Measurements from ENCODE around the gene SLC30A4. TPM values are rescaled to one million over a fixed set of nuclear protein-coding genes. Genes with fewer than 3 reads are reported as not detected.
A peak's percentile ranks its signal among the peaks of the same experiment; 100 is the strongest.

Gene SLC30A4, protein sequence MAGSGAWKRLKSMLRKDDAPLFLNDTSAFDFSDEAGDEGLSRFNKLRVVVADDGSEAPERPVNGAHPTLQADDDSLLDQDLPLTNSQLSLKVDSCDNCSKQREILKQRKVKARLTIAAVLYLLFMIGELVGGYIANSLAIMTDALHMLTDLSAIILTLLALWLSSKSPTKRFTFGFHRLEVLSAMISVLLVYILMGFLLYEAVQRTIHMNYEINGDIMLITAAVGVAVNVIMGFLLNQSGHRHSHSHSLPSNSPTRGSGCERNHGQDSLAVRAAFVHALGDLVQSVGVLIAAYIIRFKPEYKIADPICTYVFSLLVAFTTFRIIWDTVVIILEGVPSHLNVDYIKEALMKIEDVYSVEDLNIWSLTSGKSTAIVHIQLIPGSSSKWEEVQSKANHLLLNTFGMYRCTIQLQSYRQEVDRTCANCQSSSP
- total RNA-seq: 10 to 100 TPM; 12.5 to 15.9 (median 13.6) TPM

DNA sequence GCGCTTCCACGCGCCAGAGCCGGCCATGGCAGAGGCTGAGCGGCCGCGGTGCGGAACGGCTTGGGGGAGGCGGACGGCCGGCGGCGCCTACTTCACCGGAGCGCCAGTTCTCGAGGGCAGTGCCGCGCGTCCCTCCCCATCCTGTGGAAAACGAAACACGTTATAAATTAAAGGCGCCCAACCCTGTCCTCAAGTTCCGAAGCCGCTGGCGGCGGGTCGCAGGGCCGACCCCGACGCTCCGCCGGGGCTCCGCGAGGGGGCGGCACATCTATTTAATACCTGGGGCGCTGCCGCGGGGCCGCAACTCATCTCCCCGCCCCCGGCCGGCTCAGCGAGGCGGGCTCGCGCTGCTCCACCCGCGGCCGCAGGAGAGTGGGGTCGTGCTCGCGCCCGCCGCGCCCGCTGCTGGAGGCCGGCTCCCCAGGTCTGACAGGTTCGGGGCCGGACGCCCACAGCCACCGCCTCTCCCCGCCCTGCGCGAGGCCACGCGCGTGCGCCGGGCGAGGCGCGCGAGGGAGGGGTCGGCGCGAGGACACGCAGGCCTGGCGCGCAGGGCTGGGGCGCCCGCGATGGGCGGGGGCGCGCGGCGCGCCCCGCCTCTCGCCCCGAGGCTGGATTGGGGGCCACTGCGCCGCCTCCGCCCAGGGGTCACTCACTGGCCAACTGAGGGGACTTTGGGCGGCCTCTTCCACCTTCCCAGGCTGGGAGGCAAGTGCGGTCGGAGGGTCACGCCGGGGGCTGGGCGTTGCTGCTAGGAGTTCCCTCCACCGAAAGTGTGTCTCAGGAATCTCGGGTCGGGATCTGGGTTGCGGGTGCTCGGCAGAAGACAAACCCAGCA lies at the start of gene SLC30A4:
Gene SLC30A4 (minus strand): TSS at position 428 of the 838 bp plus-strand sequence. CDS start 401 bp downstream, at position 27.
- peak within 1 kb of the TSS; percentile 86 to 91 (median 86) for H3K27ac ChIP-seq
- H3K4me1 ChIP-seq: peaks cover 16 to 22% of the 10 kb centered on the region in 2 donors
- DNase-seq: peak; percentile 82 to 85
- no peaks in the 10 kb centered on the region for H3K36me3 ChIP-seq
- WGBS, 2 donors: 0 to 1% methylated on average over 38 to 40 of the region's 106 CpGs
- intact Hi-C loops (cut with DNase I): loop anchor here (5.0 kb wide), 1 partner anchor 90 kb away; no protein-coding TSS in a partner anchor
- no peaks in the 10 kb centered on the region for H3K9me3 ChIP-seq
- no peaks in the 10 kb centered on the region for H3K27me3 ChIP-seq
- peak within 1 kb of the TSS; percentile 56 to 88 (median 68) for H3K4me3 ChIP-seq (replicated peaks in 1 of 3)
- TF ChIP-seq, protein P1, sequence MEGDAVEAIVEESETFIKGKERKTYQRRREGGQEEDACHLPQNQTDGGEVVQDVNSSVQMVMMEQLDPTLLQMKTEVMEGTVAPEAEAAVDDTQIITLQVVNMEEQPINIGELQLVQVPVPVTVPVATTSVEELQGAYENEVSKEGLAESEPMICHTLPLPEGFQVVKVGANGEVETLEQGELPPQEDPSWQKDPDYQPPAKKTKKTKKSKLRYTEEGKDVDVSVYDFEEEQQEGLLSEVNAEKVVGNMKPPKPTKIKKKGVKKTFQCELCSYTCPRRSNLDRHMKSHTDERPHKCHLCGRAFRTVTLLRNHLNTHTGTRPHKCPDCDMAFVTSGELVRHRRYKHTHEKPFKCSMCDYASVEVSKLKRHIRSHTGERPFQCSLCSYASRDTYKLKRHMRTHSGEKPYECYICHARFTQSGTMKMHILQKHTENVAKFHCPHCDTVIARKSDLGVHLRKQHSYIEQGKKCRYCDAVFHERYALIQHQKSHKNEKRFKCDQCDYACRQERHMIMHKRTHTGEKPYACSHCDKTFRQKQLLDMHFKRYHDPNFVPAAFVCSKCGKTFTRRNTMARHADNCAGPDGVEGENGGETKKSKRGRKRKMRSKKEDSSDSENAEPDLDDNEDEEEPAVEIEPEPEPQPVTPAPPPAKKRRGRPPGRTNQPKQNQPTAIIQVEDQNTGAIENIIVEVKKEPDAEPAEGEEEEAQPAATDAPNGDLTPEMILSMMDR (IDR thresholded peaks at IDR 0.05): peak in 3 of 6 experiments; percentile 18 to 51 (median 44)
- peak; percentile 28 to 92 for TF ChIP-seq POLR2A (IDR thresholded peaks at IDR 0.05)

DNA sequence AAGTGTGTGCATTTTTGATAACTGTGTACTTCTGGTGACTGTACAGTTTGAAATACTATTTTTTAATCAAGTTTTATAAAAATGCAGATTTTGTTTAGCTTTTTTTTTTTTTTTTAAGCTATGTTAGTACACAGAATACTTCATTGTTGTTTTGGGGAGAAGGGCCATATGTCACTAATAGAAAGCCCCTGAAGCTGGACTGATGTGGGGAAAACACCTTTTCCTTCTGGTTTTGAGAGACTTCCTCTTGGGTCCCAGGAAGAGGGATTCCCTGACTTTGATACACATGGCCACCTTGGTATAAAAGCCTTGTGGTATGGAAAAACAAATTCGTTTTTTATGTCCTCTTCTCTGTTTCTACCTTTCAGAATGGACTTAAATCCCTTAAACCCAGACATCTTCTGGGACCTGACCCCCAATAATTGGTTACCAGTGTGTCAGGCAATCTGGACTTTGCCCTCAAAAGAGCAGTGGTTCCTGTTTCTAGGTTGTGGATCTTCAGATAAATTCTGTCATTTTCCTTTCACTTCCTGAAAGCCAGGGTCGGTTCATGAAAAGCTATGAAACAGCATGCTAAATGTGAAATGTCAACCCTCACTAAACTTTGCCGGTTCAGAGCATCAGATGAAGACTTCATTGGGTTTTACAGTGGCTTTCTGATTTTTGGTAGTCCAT lies 33.5 kb upstream of the SLC30A4 start:
- TF ChIP-seq, protein P1 (IDR thresholded peaks at IDR 0.05): no peak
- no peak for TF ChIP-seq POLR2A (IDR thresholded peaks at IDR 0.05)
- 47 to 61% methylated on average over 3 of the region's 3 CpGs for WGBS, 2 donors

DNA sequence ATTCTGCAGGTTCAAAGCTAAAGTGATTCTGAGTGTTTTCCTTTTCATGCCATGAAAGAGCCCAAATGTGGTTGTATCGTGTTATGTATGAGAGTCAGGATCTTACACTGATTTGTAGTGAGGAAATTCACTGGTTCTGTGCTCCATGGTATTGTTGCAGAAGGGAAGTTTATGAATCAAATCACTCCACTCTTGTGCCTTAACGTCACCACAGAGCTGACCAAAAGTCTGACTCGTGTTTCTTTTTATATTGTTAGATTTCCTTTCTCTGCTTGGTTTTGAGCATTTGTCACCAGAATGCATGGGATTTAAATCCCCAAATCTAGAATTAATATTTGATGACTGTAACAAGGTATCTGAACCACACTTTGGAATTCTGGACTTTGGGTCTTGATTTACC lies 29.1 kb upstream of the SLC30A4 start:
- H3K36me3 ChIP-seq: no peaks in the 10 kb centered on the region
- no peaks in the 10 kb centered on the region for H3K4me1 ChIP-seq
- DNase-seq: no peak
- H3K9me3 ChIP-seq: no peaks in the 10 kb centered on the region
- no peak overlapping the region for H3K27ac ChIP-seq
- 72 to 73% methylated on average over 3 of the region's 3 CpGs for WGBS, 2 donors
- no peaks in the 10 kb centered on the region for H3K27me3 ChIP-seq
- H3K4me3 ChIP-seq (replicated peaks in 1 of 3): no peak overlapping the region
- TF ChIP-seq POLR2A (IDR thresholded peaks at IDR 0.05): no peak
- TF ChIP-seq, protein P1 (IDR thresholded peaks at IDR 0.05): no peak
- intact Hi-C loops (cut with DNase I): no loop called here

More for the DNA sequence above, 33.5 kb upstream of the SLC30A4 start:
- Histone ChIP-seq H3K36me3 (no peaks in the 10 kb centered on the region), H3K4me1 (no peaks in the 10 kb centered on the region), H3K4me3 (replicated peaks in 1 of 3) (no peak overlapping the region), H3K27ac (no peak overlapping the region), H3K9me3 (no peaks in the 10 kb centered on the region), H3K27me3 (no peaks in the 10 kb centered on the region)
- no peak for DNase-seq
- intact Hi-C loops (cut with DNase I): no loop called here

DNA sequence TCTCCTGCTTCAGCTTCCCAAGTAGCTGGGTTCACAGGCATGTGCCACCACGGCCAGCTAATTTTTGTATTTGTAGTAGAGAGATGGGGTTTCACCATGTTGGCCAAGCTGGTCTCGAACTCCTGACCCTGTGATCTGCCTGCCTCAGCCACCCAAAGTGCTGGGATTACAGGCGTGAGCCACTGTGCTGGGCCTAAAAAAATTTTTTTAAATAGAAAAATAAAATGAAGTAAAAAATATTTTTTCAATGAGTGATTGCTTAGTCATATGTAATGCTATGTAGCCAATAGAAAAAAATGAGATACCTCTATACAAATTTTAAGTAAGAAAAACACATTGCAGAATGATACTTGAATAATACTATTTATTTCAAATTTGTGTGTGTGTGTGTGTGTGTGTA lies 27.9 kb upstream of the SLC30A4 start:
- intact Hi-C loops (cut with DNase I): no loop called here
- WGBS, 2 donors: 86 to 91% methylated on average over 3 of the region's 3 CpGs

More for the DNA sequence above, 27.9 kb upstream of the SLC30A4 start:
- Histone ChIP-seq H3K36me3 (no peaks in the 10 kb centered on the region), H3K27ac (no peak overlapping the region), H3K9me3 (no peaks in the 10 kb centered on the region), H3K4me1 (no peaks in the 10 kb centered on the region), H3K27me3 (no peaks in the 10 kb centered on the region), H3K4me3 (replicated peaks in 1 of 3) (no peak overlapping the region)
- no peak for DNase-seq
- TF ChIP-seq POLR2A (IDR thresholded peaks at IDR 0.05): no peak
- TF ChIP-seq, protein P1 (IDR thresholded peaks at IDR 0.05): no peak

All from thyroid gland (tissue), 4 donors.